Cardiac septum (tissue), 1 donor: Measurements from ENCODE around the gene PLCL1. TPM values are rescaled to one million over a fixed set of nuclear protein-coding genes. Genes with fewer than 3 reads are reported as not detected.
"Not testable (repeated sequence)": the region's sequence is repeated elsewhere in the genome, so short reads cannot be mapped to it uniquely, and the experiment has no call there.

Experiments used
- DNase-seq: peaks from one replicate; pipeline ENCODE4 v3.0.0-alpha.2; 2020; ENCODE audit warnings: low spot score
- intact Hi-C: fragments of 100-400 bp; cut with DNase I; formaldehyde crosslinking; loops from one replicate; pipeline ENCODE4 v1.14.0; 2022
- total RNA-seq: library from RNA; stranded (reverse); fragmentation: NEBNext Ultra II Directional; extraction: Animal tissue kit (Norgen Biotek cat#: 25700); gene quantifications from one replicate; pipeline ENCODE4 v1.2.1, GENCODE V29; 2021
- donor health status: DM: no; HTN: no; CAD: no.

Gene PLCL1
- total RNA-seq, 1 donor from 2014 or later, result 82.5 TPM

DNA sequence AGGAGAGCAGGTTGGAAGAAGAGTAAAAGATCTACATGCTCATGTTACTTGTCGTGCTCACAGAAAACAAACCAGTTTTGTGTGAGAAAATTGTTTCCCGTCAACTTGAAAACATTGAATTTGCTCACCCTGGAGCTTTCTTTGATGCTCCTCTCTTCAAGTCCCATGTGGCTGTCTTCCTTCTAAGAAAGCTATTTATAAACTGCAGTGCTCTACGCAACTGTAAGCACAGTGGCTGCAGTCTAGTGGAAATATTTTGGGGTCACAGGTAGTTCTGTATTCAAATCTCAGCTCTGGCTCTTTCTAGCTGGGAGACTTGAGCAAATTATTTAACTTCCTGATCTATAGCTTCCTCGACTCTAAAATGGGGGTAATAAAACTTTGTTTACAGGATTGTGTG lies 211.8 kb downstream of the PLCL1 start:
- intact Hi-C loops, result no loop called here
- DNase-seq, result no peak

DNA sequence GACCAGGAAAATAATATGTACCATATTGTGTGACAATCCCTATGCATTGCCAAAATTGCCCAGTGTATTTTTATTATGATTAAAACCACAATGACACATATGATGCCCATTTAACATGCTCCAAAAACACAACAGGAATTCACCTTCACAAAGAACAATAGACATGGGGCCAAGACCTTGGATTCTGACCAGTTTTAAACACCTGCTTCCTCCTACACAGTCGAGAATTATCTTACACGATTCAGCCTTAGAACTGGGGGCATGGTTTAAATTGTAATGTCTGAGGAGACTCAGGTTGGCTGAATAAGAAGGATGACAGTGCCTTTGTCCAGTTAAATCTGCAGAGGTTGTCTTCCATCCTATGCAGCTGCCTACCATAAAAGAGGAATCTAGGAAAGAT lies 212.7 kb downstream of the PLCL1 start:
- DNase-seq, result no peak
- intact Hi-C loops, result no loop called here

DNA sequence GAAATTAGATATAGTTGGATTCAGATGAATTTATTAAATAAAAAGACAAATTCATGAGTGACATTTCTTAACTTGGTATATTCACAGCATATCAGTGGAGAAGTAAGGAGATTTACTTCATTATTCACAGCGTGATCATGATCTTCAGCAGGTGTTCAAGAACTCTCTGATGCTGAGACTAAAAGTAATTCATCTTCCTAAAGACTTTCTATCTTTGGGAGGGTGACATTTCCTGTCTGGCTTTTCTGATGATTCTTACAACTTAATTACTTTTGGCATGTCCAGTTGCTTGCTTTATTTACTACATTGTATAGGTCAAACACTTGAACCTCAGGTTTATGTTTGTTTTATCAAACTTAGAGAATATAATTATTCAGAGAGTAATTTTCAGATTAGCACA lies 224.6 kb downstream of the PLCL1 start:
- intact Hi-C loops, result no loop called here

DNA sequence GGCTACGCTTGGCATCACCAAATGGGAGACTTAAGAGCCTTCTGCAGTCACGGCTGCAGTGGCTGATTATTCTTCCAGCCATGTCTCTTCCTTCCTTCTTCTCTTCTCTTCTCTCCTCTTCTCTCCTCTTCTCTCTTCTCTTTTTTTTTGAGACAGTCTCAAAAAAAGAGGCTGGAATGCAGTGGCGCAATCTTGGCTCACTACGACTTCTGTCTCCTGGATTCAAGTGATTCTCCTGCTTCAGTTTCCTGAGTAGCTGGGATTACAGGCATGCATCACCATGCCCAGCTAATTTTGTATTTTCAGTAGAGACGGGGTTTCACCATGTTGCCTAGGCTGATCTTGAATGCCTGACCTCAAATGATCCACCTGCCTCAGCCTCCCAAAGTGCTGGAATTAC lies 225.2 kb downstream of the PLCL1 start:
- intact Hi-C loops, DNase-seq: not testable (repeated sequence)

More for the DNA sequence above, 224.6 kb downstream of the PLCL1 start:
- no peak for DNase-seq

DNA sequence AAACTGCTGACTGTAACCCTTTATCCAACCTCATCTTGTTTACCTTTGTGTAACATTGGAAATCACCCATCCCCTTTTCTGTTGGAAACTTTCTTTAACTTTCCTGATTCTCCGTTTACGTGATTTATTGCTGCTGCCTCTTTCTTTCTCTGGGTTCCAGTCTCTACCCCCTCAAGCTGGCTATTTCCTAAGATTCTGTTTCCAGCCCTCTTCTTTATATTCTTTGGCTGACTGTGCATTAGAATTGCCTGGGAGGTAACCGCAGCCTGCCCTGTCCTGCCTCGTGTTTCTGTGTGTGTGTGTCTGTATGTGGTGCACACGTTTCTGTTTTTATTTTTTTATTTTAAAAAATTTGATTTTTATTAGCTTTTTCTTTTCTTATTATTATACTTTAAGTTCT lies 229.2 kb downstream of the PLCL1 start:
- no peak for DNase-seq
- intact Hi-C loops, result no loop called here

DNA sequence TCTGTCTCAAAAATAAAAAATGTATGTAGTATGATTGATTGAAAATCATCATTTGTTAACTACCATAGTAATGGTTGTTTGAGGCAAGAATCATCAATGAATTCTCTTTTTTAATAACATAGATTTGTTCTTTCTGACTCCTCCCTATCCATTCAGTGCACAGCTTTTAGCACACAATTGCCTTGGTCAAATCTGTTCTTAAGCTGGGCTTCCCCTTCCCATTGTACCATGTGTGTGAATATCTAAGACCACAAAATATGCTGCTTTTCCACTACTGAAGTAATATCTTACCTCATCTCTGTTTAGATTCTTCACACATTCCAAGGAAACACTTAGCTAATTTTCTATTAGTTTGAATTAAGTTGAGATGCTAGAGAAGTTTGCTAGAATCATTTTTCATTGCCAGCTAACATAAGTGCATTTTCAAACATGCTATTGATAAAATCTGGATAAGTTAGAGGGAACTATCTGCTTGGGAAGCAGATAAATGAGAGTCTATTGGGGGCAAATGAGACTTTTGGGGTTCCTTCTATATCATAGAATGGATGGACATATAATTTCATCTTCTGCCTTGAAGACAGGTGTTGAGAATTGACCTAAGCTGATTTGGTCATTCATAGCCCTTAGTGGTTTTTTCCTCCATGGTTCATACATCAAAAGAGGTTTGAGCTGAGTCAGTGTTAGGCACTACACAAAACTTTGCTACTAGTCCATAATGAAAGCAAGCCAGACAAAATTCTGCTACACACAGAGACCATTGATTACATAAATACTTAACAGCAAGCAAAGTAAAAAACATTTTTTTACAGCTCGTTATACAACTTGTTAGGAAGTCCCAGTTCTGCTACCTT lies 231.9 kb downstream of the PLCL1 start:
- intact Hi-C loops, result no loop called here
- no peak for DNase-seq

DNA sequence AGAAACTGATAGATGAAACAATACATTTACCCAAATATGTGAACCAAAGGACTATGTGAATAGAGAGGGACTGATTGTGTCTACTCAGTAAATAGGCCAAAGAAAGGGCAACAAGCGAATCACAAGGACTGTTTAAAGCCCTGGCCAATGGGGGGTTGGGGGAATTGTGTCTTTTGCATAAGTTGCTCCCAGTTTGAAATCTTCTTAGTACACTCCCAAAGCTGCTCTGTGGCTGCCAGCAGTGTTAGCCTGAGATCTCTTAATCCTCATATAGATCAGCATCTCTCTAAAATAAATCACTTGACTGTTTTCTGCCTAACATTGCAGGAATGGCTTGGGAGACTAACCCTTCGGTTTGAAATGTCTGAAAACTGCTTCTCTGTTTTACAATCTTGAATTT lies 236.4 kb downstream of the PLCL1 start:
- intact Hi-C loops, result no loop called here

DNA sequence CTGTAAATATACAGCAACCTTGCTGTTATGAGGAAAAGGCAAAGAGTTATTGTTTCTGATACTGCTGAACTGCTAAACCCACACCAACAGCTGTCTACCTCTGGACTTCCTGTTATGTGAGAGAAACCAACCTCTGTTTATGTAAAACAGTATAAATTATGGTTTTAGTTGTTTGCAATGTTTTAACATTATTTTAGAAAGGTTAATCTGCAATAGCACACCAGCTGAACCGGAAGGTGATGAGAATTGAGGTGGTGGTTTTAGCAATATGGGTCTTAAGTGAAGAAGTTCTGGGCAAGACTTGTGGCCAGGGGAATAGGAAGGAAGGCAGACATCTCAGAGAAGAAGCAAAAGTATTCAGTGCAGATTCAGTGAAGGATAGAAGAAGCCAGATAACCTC lies 237.8 kb downstream of the PLCL1 start:
- intact Hi-C loops, result no loop called here
- no peak for DNase-seq

More for the DNA sequence above, 236.4 kb downstream of the PLCL1 start:
- DNase-seq, result no peak

DNA sequence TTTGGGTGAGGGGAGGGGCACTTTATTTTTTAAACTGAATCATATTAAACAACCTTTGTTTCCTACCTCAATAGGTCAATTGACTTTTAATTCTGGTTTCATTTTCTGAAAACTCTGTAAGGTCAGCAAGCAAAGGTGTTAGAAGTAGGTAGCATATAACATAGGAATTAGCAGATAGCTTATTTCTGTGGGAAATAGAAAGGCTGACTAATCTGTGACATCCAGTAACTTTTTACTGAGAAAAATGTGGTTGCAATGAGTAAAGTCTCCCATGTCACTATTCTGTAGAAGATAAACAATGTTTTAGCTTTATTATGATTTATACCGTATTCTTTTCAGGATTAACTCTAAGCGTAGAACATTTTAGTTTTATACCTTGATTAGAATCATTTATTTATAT lies 240.4 kb downstream of the PLCL1 start:
- intact Hi-C loops, result no loop called here
- no peak for DNase-seq

DNA sequence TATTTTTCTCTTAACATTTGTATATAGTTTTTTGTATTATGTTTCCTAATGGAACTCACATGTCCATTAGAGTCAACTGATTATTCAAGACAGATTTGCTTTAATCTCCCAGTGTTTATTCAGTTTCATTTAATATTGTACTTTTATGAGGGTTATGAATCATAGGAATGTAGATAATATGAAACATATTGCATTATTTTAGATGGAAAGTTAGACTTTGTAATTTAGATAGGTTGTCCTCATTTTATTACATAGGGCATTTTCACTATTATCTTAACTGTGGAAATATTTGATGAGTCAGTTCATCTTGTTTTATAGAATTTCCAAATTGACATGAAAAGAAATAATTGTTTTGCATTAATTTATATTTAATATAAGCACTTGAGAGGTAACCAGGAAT lies 240.8 kb downstream of the PLCL1 start:
- intact Hi-C loops, result no loop called here
- no peak for DNase-seq

DNA sequence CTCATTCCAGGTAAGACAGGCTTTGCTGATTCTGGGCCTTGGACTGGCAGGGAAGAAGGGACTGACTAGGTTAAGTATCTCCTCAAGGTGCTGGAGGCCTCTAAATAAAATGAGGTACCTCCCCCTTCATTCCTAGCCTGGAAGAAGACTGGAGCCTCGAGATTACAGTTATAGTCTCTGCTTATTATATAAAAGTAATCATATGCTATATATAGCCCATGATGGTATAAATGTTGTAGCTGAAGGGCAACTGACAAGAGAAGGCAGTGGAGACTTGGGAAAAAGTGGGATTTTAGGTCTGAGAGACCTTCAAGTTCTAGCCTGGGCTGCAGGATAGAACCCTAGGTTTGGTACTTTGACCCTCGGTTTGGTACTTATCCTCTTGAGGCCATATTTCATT lies 248.3 kb downstream of the PLCL1 start:
- DNase-seq, result no peak
- intact Hi-C loops, result no loop called here

DNA sequence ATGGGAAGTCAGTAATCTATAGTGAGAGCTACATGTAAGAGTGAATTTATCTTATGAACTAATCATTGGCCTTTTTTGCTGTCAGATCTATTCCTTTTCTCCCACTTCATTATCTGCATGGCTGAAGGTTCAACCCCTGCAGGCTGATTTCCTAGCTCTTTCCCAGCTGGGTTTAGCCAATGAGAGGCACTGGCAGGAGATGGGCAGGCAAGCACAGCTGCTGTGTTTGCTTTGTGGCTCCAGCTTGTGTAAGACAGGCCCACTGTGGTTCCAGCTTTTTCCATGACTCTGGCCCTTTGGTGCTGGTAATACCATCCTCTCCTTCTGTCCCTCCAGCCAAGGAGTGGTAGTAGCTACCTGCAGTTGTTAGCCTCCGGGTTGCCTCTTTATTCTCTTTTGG lies 248.8 kb downstream of the PLCL1 start:
- intact Hi-C loops, result no loop called here
- no peak for DNase-seq

DNA sequence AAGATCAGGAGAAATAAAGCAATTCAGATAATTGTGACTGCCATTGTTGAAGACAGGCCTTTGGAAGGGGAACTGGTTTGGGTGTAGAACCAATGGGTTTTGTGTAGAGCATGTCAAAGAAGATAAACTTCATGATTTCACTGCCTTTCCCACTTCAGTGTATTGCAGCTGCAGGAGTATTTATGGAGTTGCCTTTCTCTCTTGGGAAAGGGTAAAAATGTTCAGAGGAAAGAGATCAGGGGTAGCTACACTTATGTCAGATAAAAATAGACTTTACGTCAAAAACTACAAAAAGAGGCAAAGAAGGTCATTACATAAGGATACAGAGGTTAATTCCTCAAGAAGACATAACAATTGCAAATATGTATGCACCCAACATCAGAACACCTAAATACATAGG lies 249.4 kb downstream of the PLCL1 start:
- intact Hi-C loops, result loop anchor here (2.0 kb wide), 1 partner anchor 251 kb away; no protein-coding TSS in a partner anchor
- DNase-seq, result no peak

DNA sequence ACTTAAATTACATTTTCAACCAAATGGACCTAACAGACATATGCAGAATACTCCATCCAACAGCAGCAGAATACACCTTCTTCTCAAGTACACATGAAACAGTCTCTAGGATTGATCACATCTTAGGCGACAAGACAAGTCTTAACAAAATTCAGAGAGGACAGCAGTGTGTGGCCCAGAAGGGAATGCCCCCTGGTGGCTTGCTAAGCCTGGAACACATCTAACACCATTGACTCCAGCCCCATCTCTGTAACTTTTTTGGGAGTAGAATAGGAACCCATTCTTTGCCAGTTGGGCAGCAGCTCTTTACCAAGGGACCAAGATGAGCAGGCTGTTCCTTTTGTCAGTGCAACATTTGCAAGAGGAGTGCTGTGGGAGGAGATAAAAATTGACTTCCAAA lies 249.9 kb downstream of the PLCL1 start:
- no peak for DNase-seq
- intact Hi-C loops, result loop anchor here (2.0 kb wide), 1 partner anchor 251 kb away; no protein-coding TSS in a partner anchor

DNA sequence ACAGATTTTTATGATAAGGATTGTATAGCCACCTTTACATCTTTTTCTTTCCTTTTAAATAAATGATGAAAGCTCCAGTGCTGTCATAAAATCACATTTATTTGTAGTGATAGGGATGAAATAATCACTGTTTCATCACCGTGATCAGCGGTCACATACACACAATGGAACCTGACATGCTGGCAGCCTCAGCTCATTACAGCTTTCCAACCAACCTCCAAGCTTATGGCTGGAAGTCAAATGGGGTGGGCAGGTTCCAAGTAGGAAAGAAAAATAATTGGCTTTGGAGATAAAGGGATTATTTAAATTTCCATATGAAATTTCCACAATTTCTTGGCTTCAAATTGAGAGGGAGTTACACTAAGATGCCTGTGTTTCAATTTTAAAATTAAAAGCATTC lies 251.3 kb downstream of the PLCL1 start:
- intact Hi-C loops, result loop anchor here (2.0 kb wide), 1 partner anchor 253 kb away; no protein-coding TSS in a partner anchor
- DNase-seq, result no peak

DNA sequence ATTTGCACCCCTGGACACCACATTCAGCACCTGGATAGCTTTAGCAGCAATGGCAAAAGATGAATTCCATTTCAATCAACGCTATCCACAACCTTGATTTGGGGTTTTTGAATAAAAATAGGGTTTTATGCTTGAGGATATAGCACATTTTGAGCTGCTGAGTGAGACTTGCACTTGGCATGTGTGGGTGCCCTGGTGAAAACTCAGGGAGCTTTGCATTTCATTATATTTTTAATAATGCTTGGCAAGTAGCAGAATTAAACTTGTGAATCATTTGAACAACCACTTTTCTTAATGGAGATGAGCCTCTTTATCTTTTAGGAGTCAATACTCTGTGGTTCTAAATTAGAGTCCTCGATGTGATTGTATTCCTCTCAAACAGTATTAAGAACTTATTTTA lies 252.4 kb downstream of the PLCL1 start:
- no peak for DNase-seq
- intact Hi-C loops, result no loop called here

DNA sequence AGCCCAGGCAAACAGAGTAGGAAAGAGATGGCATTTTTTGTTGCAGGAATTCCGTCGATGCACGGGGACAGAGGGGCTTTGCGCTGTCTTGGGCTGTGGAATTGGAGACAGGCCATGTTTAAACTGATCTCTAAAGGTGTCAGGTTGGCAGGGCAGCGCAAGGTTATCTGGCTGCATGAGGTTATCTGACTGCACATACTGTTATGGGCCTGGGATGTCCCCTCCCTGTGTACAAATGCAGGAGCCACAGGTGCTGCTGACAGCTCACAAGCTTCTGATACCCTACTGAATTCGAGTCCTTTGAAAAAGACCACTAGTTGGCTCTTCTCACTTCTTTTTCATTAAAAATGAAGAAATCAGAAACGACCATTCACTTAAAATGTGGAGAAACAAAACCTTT lies 255.4 kb downstream of the PLCL1 start:
- no peak for DNase-seq
- intact Hi-C loops, result no loop called here

DNA sequence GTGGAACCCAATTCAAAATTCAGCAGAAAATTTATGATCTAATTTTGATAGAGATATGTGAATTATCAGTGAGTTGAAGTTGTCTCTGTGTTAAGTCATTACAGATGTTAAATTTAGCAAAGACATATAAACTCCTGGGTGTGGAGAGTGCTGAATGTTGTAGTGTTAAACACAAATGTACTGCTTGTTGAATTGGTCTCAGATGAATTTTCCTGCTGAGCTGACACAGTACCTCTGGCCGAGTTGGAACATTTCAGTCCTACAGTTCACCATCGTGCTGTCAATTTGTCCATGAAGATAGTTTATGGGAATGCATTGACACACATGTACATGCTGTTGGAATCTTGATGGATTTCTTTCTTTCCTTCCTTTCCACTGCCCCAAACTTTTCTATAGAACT lies 255.9 kb downstream of the PLCL1 start:
- DNase-seq, result no peak

DNA sequence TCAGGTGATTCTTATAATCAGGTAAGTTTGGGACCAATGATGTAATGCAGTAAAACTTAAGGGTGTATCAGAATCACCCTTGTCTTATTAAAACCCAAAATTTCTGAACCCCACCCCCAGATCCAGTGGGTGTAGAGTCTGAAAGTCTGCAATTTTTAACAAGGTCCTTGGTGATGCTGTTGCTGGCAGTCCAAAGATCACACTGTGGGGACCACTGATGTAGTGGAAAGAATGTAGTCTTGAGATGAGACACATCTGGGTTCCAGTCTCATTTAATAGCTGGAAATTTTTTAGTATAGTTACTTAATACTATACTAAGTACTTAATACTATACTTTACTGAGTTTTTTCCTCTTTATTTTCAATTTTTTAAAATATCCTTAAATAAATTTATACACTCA lies 258.4 kb downstream of the PLCL1 start:
- DNase-seq, result no peak
- intact Hi-C loops, result no loop called here

More for the DNA sequence above, 255.9 kb downstream of the PLCL1 start:
- intact Hi-C loops, result no loop called here

DNA sequence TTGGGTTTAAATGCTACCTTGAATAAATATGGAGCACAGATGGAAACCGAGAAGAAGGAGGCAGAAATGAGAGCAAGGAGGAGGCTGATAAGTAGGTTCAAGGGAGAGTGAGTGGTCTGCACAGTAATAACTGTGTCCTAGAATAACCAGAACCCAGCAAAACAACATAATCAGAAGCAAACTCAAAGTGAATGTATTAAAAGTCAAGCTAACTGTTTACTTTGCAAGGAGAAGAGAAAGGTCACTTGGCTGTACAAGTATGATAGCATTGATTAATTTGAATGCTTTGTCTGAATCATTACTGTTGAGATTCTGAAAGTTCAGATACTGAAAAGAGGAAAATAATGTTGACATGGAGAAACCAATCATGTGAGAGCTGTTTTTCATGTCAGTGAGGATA lies 258.8 kb downstream of the PLCL1 start:
- DNase-seq, result no peak
- intact Hi-C loops, result no loop called here

DNA sequence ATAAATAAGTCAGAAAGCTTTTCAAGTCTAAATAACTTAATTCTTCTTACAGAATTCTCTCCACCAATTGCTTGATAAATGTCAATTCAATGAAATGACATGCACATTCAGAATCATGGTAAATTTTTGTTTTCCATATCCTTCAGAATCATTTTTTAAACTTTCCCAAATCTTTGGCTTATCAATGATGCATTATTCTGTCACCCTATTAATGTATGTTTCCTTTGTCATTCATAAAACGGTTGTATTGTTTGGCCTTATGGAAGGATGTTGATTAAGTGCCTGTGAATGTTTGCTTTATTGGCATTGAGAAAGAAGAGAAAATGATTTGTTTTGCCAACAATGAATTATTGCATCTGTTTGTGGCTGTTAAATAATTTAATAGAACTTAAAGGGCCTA lies 260.9 kb downstream of the PLCL1 start:
- intact Hi-C loops, result no loop called here
- DNase-seq, result no peak

DNA sequence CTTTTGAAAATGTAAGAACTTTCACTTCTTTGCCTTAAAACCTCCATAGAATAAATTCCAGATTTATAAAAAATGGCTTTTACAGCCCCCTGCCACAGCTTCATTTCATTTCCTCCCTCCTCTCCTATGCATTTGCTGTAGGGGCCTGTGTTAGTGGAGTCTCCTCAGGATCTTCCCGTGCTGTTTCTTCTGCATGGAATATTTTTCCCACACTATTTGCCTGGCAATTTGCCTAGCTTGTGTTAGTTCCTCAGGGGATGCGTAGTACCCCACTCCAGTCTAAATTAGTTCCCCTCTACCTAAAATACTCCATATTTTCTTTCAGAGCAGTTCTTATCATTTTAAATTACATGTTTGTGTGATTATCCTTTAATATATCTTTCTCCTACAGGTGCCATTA lies 262.2 kb downstream of the PLCL1 start:
- intact Hi-C loops, result no loop called here
- no peak for DNase-seq
